LNCaP clone FGC (cell line): ENCODE measurements around the gene DAPK1.

ENCODE experiments used
- DNase-seq: peaks from one replicate; pipeline ENCODE4 v3.0.0-alpha.2; 2011; ENCODE audit warnings: low read depth
- H3K4me3 ChIP-seq: 2 replicates; pipeline ENCODE4 v1.5.1; 2011; ENCODE audit warnings: mild to moderate bottlenecking, low read depth, low read length, control low read depth
- CTCF ChIP-seq: IDR thresholded peaks from 2 replicates; pipeline ENCODE4 v1.5.1; 2012; ENCODE audit warnings: mild to moderate bottlenecking; ENCODE audit not compliant: control insufficient read depth, insufficient read depth; ENCODE audit errors: extremely low read depth

The DAPK1 gene

GRCh38 chr9:87732756-87733155 lies 235.1 kb downstream of the DAPK1 start:
- no peak overlapping the region for H3K4me3 ChIP-seq
- no peak for DNase-seq
- no peak for TF ChIP-seq CTCF

- TF ChIP-seq CTCF = no peak
- H3K4me3 ChIP-seq = no peak overlapping the region
- no peak for DNase-seq
Measured at GRCh38 chr9:87733273-87734052, 235.8 kb downstream of the DAPK1 start.

GRCh38 chr9:87734106-87734505 lies 236.4 kb downstream of the DAPK1 start:
- TF ChIP-seq CTCF = no peak
- DNase-seq = no peak
- no peak overlapping the region for H3K4me3 ChIP-seq

- TF ChIP-seq CTCF = no peak
- DNase-seq = no peak
- H3K4me3 ChIP-seq = no peak overlapping the region
Measured at GRCh38 chr9:87739546-87739945, 241.9 kb downstream of the DAPK1 start.

GRCh38 chr9:87740209-87740608 lies 242.5 kb downstream of the DAPK1 start:
- no peak overlapping the region for H3K4me3 ChIP-seq
- no peak for TF ChIP-seq CTCF
- no peak for DNase-seq

- no peak for TF ChIP-seq CTCF
Measured at GRCh38 chr9:87741326-87741725, 243.7 kb downstream of the DAPK1 start.

GRCh38 chr9:87741891-87742290 lies 244.2 kb downstream of the DAPK1 start:
- DNase-seq = no peak
- TF ChIP-seq CTCF = no peak
- no peak overlapping the region for H3K4me3 ChIP-seq

More at GRCh38 chr9:87741326-87741725, 243.7 kb downstream of the DAPK1 start:
- no peak overlapping the region for H3K4me3 ChIP-seq
- DNase-seq = no peak
